Superior temporal gyrus (tissue), 1 donor: ENCODE results near the gene HIF1A.
A peak's percentile ranks its signal among the peaks of the same experiment; 100 is the strongest.
"Not testable (repeated sequence)": the region's sequence is repeated elsewhere in the genome, so short reads cannot be mapped to it uniquely, and the experiment has no call there.

Source experiments
- DNase-seq: peaks from one replicate; pipeline ENCODE4 v3.0.0-alpha.2; 2016; ENCODE audit errors: extremely low spot score

HIF1A gene

DNA sequence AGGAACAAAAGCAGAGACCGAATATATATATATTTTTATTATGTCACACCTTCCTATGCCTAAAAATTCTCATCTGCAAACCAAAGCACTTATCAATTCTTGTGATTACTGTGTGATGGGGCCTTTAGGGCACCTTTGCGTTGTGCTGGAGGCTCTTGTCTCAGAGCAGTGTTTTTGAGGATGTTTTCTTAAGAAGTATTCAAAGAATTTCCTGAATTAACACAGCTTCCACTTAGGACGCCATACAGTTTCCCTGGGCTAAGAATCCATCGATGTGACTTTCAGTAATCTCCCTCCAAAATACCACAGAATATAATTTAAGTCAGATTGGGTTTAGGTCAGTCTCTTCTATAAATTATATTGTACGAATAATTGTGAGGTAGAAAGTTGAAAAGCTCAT, 22.0 kb upstream of the HIF1A start:
- no peak for DNase-seq

DNA sequence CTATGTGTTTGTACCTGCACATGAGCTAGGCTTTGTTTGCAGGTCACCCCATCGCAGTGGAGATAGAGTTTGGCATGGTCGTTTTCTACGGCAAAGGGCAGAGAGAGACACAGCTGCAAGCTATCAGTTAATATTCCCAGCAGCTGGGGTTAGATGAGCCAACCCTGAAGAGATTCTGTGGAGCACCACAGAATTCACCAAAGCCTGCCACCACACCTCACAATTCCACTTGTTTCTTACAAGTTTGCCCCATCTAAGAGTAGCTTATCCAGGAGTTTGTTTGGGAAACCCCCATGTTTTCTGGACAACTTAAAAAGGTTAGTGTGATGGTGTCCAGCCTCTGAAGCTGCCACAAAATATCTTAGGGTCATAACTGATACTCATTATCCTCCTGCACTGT, 20.0 kb upstream of the HIF1A start:
- no peak for DNase-seq

DNA sequence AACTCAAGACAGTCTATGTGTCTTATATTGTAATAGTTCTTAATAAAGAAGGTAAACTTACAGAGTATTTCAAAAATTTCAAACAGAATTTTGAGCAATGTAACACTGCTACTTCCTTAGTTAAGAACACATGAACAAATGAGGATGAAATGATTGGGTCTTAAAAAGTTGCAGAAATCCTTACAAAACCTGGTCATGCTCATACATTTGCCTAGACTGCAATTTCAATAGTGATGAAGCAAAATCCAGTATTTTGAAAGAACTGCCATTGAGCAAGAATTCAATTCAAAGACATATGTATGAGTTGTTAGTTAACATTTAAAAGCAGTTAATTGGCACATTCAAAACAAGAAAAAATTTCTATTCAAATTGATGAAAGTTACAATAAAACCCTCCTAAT, 17.8 kb upstream of the HIF1A start:
- DNase-seq, result no peak

DNA sequence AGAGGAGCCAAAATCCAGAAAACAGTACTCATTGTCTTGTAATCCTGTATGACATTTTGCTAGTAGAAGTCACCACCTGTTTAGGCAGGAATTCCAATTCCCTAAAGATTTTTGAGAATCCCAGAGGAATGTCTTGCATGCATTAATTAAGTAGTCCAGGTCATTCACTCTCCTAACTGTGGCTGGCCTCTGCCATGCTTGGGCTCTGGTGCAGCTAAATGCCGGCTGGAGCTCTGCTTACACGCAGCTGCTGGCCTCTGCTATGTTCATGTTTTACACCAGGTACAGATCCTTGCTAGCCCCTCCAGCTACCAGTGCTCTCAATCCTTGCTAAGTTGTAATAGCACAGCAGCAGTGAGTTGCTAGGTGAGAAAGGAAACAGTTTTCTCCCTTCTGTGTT, 16.3 kb upstream of the HIF1A start:
- DNase-seq, result no peak

DNA sequence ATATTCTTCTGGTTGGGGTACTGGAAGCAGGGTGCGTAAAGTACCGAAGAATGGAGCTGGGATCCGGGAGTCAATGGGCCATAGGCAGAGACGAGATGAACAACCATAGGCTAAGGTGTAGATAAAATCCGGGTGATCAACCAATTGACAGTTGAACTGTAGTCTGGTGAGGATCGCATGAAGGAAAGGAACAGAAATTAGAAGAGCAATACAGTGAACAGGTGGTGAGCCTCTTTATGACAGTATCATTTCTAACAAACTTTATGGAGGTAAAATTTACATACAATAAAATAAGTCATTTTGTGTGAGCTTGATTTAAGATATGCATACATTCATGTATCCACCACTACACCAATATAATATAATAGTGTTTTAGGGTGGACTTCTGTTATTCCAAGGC, 13.9 kb upstream of the HIF1A start:
- DNase-seq, result no peak

DNA sequence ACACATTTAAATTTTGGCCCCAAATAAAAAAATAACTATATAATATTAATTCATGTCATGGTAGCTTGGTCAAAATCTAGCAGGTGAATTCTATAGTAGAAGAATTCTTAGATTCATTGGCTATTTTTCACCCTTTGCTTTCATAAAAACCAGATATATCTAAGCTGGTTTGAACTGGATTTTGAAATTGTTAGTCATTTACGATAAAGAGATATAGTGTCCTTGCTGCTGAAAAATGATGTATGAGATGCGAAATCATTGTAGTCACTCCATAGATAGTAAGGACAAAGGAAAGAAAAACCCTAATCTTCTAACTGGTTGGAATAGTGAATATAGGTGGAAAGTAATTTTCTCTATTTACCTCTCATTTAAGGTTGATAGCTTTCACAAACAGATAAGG, 12.2 kb upstream of the HIF1A start:
- no peak for DNase-seq

DNA sequence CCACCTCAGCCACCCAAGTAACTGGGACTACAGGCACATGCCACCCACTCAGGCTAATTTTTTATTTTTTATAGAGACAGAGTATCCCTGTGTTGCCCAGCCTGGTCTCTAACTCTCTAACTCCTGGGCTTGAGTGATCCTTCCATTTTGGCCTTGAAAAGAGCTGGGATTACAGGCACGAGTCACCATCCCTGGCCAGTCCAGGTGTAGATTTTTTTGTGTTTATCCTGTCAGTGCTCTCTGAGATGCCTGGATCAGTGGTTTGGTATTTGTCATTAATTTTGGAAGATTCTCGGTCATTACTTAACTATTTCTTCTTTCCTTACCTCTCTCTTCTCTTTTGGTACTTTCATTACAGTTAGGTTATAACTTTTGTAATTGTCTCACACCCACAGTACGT, 5.3 kb upstream of the HIF1A start:
- DNase-seq, result no peak

DNA sequence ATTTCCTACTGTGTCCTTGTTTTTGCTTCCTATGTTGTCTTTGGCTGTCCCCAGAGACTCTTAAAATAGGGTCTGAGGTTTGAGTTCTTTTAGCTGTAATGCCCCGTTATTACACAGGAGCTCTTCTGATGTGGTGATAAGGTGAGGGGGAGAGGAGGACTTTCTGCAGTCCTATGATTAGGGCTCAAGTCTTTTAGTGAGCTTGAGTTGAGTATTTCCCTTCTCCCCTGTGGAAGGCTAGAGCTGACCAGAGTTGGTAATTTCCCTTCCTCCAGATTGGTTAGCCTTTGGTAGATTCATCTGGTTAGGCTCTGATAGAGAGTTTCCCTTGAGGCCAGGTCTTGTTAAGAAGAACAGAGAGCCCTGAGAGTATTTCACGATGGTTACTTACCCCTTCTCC, 4.3 kb upstream of the HIF1A start:
- DNase-seq, result no peak

DNA sequence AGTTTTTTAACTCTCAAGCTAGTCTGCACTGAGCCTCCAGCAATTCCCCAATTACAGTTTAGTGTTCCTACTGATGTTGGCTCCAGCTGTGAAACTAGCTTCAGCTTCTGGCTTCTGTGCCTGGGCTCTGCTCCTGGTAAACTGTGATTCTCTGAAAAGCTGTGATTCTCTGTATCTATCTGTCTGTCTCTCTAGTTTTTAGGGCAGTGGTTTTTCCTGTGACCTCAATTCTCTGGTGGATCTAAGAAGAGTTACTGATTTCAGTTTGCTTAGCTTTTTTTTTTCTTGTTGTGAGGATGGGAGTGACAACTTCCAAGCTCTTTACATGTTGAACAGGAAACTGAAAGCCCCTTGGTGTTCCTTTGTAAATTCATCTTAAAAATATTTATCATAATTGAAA, 3.8 kb upstream of the HIF1A start:
- no peak for DNase-seq

DNA sequence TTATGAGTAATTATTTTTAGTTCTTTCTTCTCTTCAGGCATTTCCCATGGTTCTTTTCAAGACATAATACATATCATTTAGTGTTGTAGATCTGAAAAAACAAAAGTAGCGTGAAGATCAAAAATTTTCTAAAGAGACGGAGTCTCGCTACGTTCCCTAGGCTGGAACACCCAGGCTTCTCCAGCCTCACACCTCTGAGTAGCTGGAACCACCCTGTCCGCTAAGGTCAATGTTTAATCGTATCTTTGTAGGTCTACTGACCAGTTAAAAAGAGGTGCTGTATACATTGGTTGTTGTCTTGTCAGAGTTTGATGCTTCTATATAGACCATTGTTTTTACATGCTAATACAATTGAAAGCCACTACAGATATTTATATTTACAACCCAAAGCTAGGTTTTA, 1.3 kb upstream of the HIF1A start:
- no peak for DNase-seq

DNA sequence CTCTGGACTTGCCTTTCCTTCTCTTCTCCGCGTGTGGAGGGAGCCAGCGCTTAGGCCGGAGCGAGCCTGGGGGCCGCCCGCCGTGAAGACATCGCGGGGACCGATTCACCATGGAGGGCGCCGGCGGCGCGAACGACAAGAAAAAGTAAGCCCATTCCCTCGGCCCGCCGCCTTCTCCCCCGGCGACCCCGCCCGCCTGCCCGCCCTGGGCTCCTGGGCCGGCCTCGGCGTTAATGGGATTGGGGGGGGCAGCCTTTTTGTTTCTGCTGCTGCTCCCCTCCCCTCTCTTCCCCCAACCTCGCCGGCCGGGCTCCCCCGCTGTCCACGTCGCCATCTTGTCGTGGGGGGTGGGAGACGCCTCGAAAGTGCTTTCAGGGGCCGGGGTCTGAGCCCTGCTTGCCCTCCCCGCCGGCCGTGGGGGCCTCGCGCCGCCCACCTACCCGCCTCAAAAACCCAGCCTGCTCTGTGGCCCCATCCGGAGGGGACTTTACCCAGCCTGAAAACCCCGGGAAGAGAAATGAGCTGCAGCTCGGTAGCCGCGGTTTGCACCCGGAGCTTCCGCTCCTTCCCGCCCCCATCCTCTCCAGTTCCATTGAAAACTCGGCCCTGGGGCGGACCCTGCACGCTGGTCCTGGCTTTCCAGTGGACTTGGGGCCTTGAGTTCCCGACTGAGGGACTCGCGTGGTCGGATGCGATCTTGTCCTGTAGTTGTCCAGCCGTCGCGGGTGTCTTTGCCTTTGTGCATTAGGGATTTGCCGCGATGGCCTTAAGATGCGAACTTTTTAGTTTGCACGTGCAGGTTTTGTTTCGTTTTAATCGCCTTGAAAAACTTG, 598 bp downstream of the HIF1A start:
- DNase-seq, result peak; percentile 59

DNA sequence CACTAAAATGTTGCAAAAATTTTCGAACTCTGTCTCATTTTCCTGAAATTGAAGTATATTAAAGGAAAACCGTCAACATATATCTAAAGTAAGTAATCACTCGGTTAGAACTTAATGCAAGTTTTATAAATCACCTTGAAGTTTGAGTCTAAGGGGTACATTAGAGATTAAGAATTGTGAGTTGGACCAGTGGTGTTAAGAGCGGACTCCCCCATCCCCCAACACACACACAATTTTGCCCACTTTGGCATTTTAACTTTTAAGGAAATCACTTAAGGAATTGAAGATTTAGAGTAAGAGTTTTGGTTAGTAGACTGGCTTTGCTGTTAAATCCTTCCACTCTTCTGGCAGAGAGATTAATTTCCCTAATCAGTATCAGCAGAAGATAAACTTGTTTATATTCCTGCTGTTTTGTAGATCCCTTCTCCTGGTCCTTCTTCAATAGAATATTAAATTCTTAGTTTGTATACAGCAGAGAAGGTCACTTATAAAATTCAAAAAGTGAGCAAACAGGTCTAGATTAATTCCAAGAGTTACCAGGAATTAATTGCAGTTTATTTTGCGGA, 1.5 kb downstream of the HIF1A start:
- DNase-seq, result no peak

DNA sequence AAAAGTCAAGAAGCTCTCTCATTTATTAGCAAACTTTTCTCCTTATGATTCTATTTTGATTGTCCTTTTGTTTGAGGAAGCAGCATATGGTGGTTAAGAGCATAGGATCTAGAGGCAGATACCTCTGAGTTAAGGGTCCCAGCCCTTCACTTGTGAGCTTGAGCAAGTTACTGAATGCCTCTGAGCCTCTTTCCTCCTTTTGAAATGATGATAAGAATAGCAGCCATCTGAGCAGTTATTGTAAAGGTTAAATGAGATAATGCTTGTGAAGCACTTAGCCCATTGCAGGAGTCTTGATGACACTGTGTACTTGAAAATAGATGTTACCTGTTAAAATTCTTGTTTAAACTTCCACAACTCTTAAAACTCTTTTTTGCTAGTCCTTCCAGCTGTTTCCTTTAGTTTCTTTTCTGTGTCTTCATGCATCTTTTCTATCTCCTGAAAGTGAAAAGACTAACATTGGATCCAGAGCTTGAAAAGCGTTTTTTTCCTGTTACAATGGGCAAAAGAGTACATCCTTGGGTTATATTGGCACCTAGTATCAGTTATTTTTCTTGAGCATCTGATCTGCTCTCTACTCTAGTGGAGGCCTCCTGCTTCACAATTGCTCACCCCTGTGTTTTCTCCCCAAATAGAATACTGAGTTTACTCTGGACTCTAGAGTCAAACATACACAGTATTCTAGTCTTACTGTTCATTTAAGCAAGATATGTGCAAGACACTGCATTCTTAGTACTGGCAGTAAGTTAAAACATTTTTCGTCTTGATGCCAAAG, 3.1 kb downstream of the HIF1A start:
- DNase-seq, result no peak

DNA sequence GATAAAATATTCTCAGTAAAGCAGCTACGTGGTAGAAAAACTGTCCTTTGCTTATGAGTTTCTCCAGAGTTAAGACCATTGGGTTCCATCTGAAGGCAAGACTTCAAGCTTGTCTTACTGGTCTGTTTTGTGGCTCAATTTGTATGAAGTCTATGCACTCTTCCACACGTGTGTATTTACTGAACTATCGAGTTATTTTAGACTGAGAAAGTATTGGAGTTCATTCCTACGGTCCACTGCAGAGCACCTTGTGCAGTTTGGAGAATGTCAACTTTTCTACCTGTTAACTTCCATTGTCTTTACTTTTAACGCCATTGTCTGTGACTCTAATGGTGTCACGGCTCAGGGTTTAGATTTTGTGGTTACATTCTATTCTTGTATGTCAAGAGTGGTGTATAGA, 3.7 kb downstream of the HIF1A start:
- DNase-seq, result no peak

DNA sequence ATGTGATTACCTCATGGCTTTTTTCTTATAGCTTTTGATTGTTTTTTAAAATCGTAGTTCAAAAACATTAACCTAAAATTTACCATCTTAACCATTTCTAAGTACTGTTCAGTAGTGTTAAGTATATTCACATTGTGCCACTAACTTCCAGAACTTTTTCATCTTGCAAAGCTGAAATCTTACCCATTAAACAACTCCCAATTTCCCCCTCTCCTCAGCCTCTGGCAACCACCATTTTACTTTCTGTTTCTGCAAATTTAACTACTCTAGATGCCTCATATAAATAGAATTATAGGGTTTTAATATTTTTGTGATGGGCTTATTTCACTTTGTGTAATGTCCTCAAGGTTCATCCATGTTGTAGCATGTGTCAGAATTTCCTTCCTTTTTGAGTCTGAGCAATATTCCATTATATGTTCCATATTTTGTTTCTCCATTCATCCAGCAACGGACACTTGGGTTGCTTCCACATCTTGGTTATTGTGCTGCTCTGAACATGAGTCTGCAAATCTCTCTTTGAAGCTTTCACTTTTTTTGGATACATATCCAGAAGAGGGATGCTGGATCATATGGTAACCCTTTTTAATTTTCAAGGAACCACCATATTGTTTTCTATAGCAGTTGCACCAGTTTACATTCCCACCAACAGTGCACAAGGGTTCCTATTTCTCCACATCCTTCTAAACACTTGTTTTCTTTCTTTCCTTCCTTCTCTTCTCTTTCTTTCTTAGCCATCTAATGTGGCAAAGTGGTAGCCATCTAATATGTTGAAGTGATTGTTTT, 5.0 kb downstream of the HIF1A start:
- no peak for DNase-seq

DNA sequence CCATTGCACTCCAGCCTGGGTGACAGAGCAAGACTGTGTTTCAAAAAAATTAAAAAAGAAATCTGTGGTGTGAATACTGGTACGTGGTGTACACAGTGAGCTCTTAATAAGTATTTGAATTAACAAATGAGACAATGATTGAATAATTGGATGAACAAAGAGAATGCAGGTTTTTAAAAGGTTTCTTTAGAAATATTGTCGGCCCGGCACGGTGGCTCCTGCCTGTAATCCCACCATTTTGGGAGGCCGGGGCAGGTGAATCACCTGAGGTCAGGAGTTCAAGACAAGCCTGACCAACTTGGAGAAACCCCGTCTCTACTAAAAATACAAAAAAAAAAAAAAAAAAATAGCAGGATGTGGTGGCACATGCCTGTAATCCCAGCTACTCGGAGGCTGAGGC, 6.6 kb downstream of the HIF1A start:
- DNase-seq, result no peak

DNA sequence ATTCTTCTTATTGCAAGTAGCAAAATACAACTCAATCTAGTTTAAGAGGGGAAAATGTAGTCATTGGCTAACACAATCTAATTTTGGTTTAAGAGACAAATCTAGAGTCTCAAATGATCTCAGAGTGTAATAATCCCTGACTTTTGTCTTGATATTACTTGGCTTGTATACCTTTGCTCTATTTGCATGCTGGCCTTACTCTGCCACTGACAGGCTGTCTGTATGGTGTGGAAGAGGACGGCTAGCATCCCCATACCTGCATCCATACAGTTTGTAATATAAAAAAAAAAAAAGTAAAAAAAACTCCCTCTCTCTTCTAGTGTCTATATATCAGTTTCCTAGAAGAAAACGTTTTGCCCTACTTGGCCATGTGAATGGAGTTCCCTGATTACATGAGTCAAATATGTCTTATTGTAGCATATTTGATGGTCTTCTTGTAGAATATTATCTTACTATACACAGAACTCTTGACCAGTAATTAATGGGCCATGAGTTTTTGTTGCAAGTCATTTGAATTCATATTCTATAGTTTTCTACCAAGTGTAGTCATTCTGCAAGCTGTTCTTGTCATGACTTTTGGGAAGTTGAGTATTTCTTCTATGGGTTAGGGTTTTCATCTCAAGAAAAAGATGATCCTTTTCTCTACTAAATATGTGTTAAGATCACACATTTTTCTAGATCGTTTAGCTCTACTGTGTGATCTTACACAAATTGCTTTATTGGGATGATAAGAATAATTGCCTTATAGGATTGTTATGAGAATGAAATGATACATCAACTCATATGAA, 8.2 kb downstream of the HIF1A start:
- DNase-seq, result no peak

DNA sequence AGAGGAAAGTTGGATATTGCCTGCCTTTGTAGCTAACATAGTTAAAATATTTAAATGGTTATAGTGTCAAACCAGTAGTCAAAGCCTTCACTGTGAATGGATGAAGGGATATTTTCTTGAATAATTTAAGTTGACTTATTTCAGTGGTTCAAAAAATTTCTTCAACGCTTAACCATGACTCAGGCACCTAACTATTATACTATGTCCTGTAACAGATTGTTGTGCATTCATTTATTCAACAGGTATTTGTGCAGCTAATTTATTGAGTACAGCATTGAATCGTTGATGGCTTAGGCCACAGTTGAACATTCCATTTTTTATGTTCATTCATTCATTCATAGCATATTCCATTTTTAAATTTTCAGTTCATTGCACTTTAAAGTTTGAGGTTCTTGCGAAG, 9.2 kb downstream of the HIF1A start:
- no peak for DNase-seq

DNA sequence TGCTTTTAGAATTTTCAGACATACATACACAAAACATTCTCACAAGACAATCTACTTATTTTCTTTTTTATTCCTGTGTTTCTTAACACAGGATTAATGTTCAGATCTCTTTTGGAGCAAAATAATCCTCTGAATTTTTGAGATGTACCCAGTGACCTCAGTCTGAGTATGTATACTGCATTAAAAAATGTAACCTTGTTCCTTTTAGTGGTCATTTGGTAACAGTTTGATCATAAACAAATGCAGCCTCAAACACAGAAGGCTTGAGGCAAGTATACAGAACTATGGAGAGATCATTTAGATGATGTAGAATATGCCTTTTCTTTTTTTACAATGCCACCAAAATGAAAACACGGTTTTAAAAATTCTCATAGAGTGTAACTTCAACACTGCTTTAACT, 9.7 kb downstream of the HIF1A start:
- DNase-seq, result no peak

DNA sequence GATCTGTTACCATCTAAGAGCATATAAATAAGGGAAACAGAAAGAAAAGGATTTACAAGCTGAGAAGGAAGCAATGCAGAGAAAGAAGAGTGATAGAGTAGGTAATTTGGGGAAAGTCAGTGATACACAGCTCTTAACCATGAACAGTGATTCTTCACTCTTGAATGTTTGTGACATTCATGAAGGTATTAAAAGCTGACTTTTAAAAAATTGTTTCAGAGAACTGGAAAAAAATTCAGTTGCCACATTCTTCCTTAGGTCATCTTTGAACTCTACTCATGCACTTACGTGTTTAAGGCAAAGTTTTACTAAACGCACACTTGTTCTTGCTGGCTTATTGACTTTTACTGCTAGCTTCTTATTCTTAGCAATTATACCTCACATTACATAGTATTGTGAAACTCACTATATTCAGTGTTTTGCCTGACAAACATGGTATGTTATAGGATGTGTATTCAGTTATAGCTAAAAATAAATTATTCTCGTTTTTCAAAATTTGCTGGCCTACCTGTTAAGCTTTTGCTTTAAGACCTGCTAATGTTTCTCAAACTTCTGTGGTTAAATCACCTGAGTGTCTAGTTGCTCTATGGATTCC, 10.9 kb downstream of the HIF1A start:
- no peak for DNase-seq

DNA sequence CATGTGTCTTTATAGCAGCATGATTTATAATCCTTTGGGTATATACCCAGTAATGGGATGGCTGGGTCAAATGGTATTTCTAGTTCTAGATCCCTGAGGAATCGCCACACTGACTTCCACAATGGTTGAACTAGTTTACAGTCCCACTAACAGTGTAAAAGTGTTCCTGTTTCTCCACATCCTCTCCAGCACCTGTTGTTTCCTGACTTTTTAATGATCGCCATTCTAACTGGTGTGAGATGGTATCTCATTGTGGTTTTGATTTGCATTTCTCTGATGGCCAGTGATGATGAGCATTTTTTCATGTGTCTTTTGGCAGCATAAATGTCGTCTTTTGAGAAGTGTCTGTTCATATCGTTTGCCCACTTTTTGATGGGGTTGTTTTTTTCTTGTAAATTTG, 12.5 kb downstream of the HIF1A start:
- DNase-seq, result not testable (repeated sequence)
